ENCODE data around the gene NALCN.

NALCN gene

GRCh38 chr13:101416181-101417042, at the start of gene NALCN:
Gene NALCN, minus strand, starts transcription at chr13:101416508. Its CDS starts 17,382 bp downstream, at chr13:101399126.
- no peak for DNase-seq

DNA sequence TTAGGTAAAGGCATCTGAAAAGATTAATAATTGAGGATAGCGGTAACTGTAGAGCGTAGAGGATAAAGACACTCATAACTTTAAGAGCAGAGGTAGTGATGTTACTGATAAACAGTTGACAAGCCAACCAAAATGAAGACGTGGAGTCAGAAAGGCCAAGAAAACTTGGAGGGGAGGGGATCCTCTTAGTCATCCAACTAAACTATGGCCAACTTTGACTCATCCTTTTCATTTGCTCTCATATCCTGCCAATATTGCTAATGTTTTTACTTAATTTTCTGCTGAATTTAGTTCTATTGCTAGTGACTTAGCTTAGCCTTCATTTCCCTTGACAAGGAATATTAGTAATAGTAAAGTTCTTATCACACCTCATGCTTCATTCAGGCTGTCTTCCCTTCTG, 49.6 kb upstream of the NALCN start:
- no peak for DNase-seq

- no peak for DNase-seq
These were observed 40.9 kb upstream of the NALCN start for GRCh38 chr13:101457176-101457575.

- no peak for DNase-seq
These were observed 39.6 kb upstream of the NALCN start for GRCh38 chr13:101455863-101456262.

GRCh38 chr13:101454767-101455166, 38.5 kb upstream of the NALCN start:
- no peak for DNase-seq

- DNase-seq = no peak
These were observed 37.5 kb upstream of the NALCN start for GRCh38 chr13:101453784-101454201.

- DNase-seq = no peak
These were observed 36.5 kb upstream of the NALCN start, which contains the start of gene ITGBL1 for GRCh38 chr13:101452519-101453485. Gene ITGBL1, plus strand, starts transcription at chr13:101452675. Its CDS starts 159 bp downstream, at chr13:101452834.

- DNase-seq = no peak
These were observed 35.3 kb upstream of the NALCN start for GRCh38 chr13:101451641-101452040.

GRCh38 chr13:101450749-101451130, 34.4 kb upstream of the NALCN start:
- DNase-seq = no peak

GRCh38 chr13:101449790-101450748, 33.8 kb upstream of the NALCN start:
- no peak for DNase-seq

DNA sequence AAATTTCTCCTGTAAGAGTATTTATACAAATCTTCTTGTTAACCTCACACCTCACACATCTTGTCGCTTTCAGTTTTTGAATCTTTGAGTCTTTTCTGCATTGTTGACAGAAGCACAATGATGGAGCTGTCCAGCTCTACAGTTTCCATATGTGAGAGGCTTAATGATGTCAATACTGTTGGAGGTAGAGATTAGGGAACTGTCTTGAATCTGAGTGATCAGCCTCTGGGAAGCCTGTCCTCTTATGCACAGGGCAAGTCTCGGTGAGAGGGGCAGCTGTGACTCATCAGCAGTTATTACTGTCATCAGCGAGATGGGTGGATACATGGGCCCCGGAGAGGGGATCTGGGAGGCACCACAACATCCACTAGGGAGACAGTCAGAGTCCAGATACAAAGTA, 31.5 kb upstream of the NALCN start:
- no peak for DNase-seq

- DNase-seq = no peak
These were observed 18.2 kb upstream of the NALCN start for GRCh38 chr13:101434486-101434885.

GRCh38 chr13:101433895-101434294, 17.6 kb upstream of the NALCN start:
- DNase-seq = no peak

DNA sequence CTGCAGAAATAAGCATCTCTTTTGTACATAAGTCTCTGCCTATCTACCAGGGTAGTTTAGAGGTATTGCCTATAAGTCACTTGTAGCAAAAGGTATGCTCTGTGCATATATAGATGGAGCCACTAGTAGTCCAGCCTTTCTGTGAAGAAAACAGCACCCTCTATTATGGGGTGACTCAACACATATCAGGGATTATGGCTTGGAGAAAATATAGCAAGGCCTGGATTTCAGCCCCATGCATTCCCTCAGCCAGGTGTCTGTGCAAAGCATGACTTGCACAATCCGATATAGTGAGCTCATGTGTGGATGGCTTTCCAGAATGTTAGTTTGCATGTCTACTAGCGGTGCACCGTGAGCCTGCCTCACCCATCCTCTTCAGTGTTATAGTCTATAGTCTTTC, 13.4 kb upstream of the NALCN start:
- no peak for DNase-seq

DNA sequence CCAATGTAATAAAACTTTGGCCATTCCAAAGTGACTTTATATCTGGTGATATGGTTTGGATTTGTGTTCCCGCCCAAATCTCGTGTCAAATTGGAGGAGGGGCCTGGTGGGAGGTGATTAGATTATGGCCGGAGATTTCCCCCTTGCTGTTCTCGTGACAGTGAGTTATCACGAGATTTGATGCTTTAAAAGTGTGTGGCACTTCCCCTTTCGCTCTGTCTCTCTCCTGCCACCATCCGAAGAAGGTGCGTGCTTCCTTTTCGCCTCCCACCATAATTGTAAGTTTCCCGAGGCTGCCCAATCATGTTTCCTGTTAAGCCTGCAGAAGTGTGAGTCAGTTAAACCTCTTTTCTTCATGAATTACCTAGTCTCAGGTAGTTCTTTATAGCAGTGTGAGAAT, 9.3 kb upstream of the NALCN start:
- no peak for DNase-seq

- DNase-seq = no peak
These were observed 8.8 kb upstream of the NALCN start for GRCh38 chr13:101425156-101425471.

- no peak for DNase-seq
These were observed 8.3 kb upstream of the NALCN start for GRCh38 chr13:101424381-101425155.

- DNase-seq = no peak
These were observed 7.6 kb upstream of the NALCN start for GRCh38 chr13:101423872-101424271.

GRCh38 chr13:101417501-101417900, 1.2 kb upstream of the NALCN start:
- DNase-seq = no peak

DNA sequence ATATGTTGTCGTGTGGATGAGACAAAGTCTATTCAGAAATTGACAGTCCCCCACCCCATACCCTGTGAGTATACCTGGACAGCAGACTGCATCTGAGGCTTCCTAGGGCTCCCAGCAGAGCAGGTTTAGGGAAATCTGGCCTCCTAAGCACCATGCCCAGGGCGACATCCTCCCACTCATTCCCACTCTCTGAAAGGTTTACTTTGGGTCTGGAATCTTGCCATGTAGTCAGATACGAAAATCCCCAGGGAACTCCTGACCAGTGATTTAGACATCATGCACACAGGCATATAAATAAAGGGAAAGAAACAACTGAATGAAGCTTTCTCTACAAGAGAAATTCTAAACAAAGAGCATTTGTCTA, 717 bp upstream of the NALCN start:
- DNase-seq = peak; percentile 59

DNA sequence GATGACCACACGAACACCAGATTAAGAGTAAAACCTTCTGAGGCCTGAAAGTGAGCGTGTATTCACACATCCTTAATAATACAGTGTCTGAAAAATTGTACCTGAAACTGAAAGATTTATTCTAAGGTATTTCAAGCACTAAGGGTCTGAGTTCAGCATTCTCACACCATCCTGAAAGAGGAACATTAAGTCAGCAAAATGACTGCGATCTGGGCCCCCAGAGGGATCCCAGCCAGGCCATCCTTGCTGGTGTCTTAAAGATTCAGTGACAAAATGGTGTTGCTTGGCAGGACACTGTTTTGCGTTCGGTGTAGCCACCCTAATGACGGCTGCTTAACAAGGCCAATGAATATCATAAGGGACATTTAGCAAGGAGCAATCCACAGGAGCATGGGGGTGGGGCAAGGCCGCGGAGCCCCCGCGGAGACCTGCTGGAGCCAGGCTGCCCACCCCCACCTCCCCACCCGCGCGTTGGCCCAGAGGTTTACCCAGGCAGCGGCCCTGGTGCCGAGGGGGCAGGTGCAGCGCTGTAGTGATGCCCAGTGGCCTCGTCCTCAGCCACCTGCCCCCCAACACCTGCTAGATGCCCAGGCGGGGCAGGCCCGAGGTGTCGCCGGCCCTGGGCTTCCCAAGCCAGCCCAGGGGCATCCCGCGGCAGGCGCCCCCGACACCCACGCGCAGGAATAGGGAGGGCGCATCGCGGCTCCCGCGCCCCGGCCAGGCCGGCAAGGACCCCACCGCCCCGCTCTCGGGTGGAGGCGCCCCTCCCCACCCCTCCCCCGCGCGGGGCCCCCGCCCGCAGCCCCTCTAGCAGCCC, 742 bp downstream of the NALCN start:
- DNase-seq = no peak

Data from NCI-H187 treated with DMSO at 0.1 percent for 48 hours (cell line).